ENCODE results near the gene SIGLEC12.

- TF ChIP-seq, protein P1, sequence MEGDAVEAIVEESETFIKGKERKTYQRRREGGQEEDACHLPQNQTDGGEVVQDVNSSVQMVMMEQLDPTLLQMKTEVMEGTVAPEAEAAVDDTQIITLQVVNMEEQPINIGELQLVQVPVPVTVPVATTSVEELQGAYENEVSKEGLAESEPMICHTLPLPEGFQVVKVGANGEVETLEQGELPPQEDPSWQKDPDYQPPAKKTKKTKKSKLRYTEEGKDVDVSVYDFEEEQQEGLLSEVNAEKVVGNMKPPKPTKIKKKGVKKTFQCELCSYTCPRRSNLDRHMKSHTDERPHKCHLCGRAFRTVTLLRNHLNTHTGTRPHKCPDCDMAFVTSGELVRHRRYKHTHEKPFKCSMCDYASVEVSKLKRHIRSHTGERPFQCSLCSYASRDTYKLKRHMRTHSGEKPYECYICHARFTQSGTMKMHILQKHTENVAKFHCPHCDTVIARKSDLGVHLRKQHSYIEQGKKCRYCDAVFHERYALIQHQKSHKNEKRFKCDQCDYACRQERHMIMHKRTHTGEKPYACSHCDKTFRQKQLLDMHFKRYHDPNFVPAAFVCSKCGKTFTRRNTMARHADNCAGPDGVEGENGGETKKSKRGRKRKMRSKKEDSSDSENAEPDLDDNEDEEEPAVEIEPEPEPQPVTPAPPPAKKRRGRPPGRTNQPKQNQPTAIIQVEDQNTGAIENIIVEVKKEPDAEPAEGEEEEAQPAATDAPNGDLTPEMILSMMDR (IDR thresholded peaks at IDR 0.05): no peak
- TF ChIP-seq EZH2 (IDR thresholded peaks at IDR 0.05; ENCODE audit: borderline replicate concordance, insufficient read depth, low read depth, low read length, poor library complexity, severe bottlenecking): no peak
Measured at GRCh38 chr19:51489113-51489512, 12.5 kb downstream of the SIGLEC12 start.
